KOPT-K1 (cell line): ENCODE measurements around the gene ZDHHC14.

ENCODE experiments used
- H3K27ac ChIP-seq: fragments of 200-600 bp; sonication (generic); 2 replicates; pipeline ENCODE4 v1.5.1; 2016; ENCODE audit warnings: antibody characterized with exemption, mild to moderate bottlenecking, low read depth, low read length; ENCODE audit not compliant: poor library complexity, severe bottlenecking
- H3K36me3 ChIP-seq: fragments of 200-600 bp; sonication (generic); 2 replicates; pipeline ENCODE4 v1.5.1; 2017; ENCODE audit warnings: antibody characterized with exemption, mild to moderate bottlenecking, low read length, moderate library complexity; ENCODE audit not compliant: insufficient read depth
- H3K9me3 ChIP-seq: fragments of 200-600 bp; sonication (generic); 2 replicates; pipeline ENCODE4 v1.5.1; 2017; ENCODE audit warnings: antibody characterized with exemption, low read length, mild to moderate bottlenecking; ENCODE audit not compliant: insufficient read depth, poor library complexity, severe bottlenecking

ZDHHC14 gene

DNA sequence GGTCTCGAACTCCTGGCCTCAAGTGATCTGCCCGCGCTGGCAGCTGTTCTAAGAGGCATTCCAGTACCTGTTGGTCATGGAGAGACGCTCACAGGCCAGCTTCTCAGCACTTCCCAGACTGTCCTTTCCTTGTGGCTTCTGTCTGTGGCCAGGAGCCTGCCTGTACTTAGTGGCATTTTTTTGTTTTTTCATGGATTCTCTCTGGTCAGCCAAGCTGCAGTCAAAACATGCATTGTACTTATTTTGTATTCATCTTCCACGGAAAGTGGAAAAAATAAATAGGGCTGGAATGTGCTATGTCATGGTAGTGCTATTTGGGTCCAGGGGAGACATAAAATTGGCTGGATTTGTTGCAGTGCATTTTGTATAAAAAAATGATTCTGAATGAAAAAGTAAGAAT, 29.1 kb downstream of the ZDHHC14 start:
- H3K27ac ChIP-seq, result no peak overlapping the region
- H3K36me3 ChIP-seq, result no peaks in the 10 kb centered on the region
- no peaks in the 10 kb centered on the region for H3K9me3 ChIP-seq

DNA sequence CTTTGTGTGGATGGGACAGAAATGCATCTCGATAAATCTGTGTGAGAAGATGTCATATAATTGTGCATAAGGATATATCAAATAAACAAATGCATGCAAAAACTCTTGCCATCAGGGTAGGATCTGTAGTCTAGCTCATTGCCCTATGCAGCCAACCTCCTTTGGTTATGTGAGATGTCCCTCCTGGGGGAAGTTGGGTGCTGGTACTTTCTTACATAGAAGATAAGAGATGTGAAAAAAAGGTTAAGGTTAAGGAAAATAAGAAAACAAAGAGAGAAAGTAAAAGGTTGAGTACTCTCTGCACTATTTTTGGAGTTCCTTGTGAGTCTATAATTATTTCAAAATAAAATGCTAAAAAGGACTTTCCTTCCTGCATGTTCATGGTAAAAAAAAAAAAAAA, 30.4 kb downstream of the ZDHHC14 start:
- no peaks in the 10 kb centered on the region for H3K9me3 ChIP-seq
- no peak overlapping the region for H3K27ac ChIP-seq
- no peaks in the 10 kb centered on the region for H3K36me3 ChIP-seq

DNA sequence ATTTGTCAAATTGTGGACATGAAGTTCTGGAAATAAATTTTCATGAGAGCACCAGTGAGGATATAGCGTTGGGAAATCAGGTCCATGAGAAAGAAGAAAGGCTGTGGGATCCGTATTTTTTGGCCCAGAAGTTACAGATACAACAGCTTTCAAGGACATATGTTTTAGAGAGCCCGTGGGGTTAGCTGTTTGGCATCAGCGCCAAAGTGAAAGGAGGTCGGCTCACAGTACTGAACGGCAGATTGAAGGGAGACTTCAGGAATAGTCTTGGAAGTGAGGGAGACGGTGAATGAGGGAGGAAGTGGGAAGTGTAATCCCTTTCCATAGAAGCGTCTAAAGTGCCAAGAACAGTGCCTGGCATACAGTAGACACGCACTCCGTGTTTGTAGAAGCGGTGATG, 31.8 kb downstream of the ZDHHC14 start:
- Histone ChIP-seq H3K36me3 (no peaks in the 10 kb centered on the region), H3K27ac (no peak overlapping the region), H3K9me3 (no peaks in the 10 kb centered on the region)

DNA sequence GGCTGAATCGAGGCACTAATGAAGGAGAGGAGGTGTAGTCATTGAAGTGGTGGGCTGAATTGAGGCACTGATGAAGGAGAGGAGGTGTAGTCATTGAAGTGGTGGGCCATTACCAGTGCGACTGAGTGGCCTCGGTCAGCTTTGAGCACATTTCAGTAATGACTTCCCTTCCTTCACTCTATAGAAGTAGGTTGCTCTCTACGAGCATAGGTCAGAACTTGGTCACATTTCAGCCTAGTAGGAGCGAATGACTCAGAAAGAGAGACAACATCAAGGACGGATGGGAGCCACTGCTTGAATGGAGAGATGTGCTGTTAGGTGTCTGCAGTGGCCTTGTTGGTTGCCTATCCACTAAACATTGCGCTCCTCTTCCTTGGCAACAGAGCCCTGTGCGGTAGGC, 39.5 kb downstream of the ZDHHC14 start:
- H3K27ac ChIP-seq, result no peak overlapping the region
- H3K36me3 ChIP-seq, result no peaks in the 10 kb centered on the region
- H3K9me3 ChIP-seq, result no peaks in the 10 kb centered on the region

DNA sequence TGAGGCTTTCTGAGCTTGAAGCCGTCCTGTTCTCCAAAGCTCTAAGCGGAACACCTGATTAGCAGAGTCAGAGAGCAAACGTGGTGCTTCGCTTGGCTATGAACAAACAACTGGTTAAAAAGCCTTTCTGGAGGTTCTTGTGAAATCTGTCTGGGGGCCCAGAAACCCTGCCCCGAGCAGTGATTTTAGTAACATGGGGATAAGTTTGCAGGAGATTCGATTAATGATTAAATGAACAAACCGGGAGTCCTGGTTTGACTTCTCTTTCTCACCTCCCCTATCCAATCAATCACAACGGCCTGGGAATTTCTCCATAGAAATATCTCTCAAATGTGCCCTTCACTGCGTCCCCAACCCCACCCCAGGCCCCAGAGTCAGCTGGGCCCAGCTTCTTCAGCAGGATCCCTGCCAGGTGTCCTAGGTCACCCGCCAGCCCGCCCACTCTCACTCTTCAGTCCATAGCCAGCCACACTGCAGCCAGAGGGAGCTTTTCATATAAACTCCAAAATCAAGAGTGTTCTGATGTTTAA, 43.6 kb downstream of the ZDHHC14 start:
- Histone ChIP-seq H3K36me3 (no peaks in the 10 kb centered on the region), H3K9me3 (no peaks in the 10 kb centered on the region), H3K27ac (no peak overlapping the region)

DNA sequence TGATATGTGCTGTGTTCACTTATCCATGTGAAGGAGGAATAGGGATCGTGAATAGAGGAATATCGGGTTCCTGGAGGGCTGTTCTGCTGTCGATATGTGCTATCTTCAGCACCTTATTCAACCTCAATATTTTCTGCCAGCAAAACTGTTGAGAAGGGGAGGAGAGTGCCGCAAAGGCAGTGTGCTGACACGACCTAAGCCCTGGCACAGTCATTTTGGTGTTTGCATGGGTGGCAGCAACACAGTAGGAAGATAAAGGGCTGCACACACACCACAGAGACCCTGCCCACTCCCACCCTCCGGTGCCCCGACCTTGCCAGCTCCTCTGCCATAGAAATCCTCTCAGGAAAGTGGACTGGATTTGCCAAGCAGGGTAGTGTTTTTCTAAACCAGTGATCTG, 47.0 kb downstream of the ZDHHC14 start:
- no peaks in the 10 kb centered on the region for H3K36me3 ChIP-seq
- no peaks in the 10 kb centered on the region for H3K9me3 ChIP-seq
- no peak overlapping the region for H3K27ac ChIP-seq

DNA sequence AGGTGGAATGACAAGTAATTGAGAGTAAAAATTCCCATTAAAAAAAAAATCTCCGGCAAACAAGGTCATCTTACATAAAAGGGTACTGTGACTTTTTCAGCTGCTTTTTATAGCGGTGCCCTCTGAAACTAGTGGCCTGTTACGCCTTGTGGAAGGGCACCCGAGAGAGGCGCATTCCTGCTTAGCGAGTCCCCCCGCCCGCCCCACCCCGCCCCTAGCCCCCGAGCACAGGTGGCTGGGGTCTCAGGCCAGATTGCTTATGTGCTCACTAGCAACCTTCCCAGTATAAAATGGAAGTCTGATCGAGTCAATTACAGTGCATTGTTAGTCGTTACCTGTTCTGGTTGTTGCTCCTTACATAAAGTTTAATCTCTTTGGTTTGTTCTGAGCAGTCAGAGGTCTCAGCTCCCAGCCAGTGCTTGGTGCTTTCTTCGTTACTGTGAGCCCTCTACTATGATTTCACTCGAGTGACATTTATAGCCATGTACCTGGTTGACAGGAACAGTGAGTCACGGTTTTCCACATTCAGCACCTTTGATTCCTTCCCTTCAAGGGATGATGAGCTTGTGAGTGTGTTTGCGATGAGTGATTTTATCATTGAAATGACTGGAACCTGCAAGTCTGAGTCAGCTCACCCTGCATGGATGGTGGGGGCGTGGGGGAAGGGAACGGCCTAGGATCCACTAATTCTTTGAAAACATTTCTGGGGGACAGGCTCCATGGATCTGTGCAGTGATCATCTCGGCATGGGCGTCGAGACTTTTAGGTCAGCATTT, 47.6 kb downstream of the ZDHHC14 start:
- Histone ChIP-seq H3K27ac (no peak overlapping the region), H3K9me3 (no peaks in the 10 kb centered on the region), H3K36me3 (no peaks in the 10 kb centered on the region)

DNA sequence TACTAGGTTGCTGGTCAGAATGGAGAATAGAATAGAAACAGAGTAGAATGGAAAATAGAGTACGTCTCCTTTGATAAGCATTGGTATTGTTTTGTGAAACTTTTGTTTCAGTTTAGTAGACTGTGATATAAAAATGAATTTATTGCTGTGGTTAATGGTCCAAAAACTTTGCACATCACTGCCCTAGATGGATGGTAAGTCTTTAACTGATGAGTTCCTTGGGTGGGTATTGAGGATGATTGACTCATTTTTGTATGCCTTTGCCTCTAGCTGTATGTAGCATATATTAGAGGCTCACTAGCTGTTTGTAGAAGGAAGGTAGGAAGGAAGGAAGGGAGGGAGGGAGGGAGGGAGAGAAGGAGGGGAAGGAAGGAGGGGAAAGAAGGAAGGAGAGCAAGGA, 48.3 kb downstream of the ZDHHC14 start:
- no peaks in the 10 kb centered on the region for H3K36me3 ChIP-seq
- H3K9me3 ChIP-seq, result no peaks in the 10 kb centered on the region
- H3K27ac ChIP-seq, result no peak overlapping the region

DNA sequence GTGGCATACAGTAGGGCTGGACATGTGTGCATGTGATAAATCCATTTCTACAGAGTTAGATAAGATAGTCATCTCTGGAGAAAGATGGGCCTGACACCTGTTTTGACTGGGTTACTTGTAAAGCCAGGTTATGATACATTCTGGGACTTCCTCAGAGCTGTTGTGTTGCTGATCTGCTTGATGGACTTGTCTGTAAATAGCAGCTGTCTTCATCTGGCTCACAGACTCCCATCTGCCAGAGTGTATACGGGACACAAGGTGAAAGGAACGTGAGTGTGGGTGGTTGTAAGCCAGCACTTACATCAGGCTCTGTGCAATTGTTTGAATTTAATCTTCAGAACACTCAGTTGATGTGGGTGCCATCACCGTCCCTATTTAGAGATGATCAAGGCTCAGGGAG, 49.8 kb downstream of the ZDHHC14 start:
- Histone ChIP-seq H3K9me3 (no peaks in the 10 kb centered on the region), H3K36me3 (no peaks in the 10 kb centered on the region), H3K27ac (no peak overlapping the region)

DNA sequence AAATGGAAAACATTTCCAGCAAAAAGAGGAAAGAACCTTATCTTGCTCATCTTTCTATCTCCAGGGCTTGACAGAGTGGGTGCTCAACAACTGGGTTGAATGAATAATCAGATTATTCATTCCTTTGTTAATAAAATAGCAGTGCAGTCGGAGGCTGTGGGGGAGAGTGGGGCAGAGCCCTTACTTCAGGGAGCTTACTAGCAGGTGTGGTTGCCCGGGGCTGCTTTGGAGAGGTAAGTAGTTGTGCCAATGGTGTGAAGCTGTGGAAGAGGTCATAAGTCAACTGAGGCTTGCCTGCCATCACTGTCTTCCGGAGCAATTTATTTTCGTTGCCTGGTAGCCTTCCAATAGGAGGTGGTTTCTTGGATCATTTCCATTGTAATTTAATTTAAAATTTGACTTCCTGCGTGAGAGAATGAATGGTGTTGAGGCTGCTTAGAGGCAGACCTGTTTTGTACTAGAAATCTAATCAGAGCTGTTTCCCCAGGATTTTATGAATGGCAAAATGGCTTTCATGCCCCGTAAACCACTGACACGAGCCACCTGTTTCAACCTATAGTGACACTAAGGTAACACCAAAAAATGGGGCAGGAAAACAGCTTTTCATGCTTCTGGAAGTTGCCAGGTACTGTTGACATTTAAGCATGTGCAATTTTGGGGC, 51.4 kb downstream of the ZDHHC14 start:
- H3K27ac ChIP-seq, result no peak overlapping the region
- no peaks in the 10 kb centered on the region for H3K9me3 ChIP-seq
- H3K36me3 ChIP-seq, result no peaks in the 10 kb centered on the region

DNA sequence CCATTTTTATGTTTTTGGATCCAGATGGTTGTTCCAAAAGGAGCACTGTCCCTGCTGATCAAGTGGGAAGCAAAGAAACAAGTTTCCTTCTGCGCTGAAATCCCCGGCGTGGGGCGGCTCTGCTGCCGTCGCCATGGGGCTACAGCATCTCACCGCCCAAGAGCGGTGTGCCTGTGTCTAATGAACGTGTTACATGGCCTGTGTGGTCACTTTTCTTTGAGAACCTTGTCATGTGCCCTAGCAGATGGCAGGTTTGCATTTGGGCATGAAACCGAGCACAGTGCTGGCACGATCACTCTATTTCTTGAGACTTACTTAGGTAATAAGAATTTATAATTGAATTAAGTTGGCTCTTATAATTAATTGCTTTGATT, 51.9 kb downstream of the ZDHHC14 start:
- H3K9me3 ChIP-seq, result no peaks in the 10 kb centered on the region
- H3K36me3 ChIP-seq, result no peaks in the 10 kb centered on the region
- no peak overlapping the region for H3K27ac ChIP-seq

DNA sequence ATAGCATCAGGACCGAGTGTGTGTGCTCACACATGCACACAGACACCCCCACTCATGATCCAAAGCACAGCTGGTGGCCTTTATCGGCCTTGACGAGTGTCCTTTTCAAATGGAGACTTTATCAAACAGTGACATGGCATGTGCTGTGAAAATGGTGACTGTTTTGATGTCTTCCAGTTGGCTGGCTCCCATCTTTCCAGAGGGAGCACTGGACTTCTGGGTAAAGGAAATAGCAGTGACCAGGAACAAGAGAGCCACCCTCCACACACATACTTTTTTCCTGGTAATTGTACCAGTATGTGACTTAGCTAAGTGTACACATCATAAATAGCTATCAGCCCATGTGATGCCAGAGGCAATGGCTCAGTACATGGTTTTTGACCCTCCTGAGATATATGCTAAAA, 52.7 kb downstream of the ZDHHC14 start:
- Histone ChIP-seq H3K27ac (no peak overlapping the region), H3K9me3 (no peaks in the 10 kb centered on the region), H3K36me3 (no peaks in the 10 kb centered on the region)

DNA sequence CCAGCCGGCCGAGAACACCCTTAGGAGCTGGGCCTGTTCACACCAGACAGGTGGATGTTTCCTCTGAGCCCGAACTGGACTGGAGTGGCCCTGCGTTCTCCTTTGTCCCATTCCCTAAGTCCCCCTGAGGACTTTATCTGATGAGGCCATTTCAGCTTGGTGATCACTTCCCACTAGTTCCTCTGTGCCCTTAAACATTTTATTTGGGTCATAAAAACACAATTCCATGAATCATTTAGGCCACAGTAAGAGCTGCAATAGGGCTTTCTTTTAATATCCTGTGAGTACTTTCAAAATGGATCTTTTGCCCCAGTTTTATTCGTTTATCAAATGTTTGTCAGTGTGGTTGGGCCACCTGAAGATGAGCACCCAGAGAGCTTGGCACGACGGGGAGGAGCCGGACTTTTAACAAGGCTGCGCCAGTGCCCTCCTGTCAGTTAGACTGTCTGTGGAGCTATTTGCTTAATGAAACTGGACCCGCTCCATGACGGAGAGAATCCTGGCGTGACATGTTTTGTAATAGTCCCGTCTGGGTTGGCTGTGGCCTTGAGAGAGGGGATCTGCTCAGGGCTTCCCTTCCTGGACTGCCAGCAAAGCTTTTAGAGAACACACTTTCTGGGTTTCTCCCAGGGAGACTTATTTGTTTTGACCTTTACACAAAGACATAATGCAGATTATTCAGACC, 53.5 kb downstream of the ZDHHC14 start:
- H3K9me3 ChIP-seq, result no peaks in the 10 kb centered on the region
- H3K36me3 ChIP-seq, result no peaks in the 10 kb centered on the region
- H3K27ac ChIP-seq, result no peak overlapping the region

DNA sequence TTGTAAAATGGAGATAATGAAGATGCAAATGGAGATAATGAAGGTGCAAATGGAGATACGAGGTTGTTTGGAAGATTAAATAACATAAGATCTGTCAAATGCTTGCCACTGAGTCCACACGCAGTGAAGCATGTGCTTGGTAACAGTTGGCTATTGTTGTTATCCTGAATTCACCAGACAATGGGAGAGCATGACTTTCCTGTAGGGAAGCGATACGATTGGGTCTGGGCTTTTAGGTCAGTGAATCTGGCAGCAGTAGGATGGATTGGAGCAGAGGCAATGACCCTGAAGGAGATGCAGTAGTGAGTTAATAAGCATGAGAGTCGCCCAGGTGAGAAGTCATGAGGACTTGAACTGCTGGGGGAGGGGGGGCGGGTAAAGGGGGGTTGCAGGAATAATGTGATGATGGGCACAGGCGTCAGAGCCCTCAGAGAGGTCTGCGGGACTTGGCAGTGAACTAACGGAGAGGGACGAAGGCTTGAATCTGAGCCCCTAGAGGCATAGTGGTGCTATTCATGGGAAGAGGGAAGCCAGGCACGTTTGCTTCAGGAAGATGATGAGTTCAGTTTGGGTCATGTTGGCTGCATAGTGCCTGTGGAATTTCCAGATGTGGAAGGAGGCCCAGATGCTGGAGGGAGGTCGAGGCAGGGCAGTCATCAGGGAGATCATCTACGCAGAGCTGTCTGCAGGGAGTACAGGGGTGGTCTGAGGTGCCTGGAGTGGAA, 55.4 kb downstream of the ZDHHC14 start:
- Histone ChIP-seq H3K27ac (no peak overlapping the region), H3K9me3 (no peaks in the 10 kb centered on the region), H3K36me3 (no peaks in the 10 kb centered on the region)

DNA sequence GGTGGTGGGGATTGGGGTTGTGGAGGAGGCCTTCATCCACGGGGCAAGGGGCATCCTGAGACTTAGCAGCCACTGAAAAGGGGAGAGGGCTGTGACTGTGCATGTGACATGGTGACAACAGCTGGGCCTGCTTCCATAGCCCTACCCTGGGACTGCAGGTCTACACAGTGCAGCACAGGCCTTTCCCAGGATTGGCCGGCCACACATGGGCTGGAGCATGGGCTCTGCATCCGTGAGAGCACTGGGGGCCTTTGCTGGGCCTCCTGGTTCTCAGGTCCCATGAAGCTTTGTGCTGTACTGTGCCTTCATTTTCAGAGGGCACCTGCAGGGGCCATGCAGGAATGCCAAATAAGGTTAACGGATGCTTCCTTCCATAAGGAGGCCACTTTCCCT, 56.0 kb downstream of the ZDHHC14 start:
- Histone ChIP-seq H3K27ac (no peak overlapping the region), H3K36me3 (no peaks in the 10 kb centered on the region), H3K9me3 (no peaks in the 10 kb centered on the region)
